Subcutaneous adipose tissue (tissue), 4 donors: ENCODE results near the gene R3HDM2. TPM values are rescaled to one million over a fixed set of nuclear protein-coding genes. Genes with fewer than 3 reads are reported as not detected.

Experiments
- CTCF ChIP-seq: fragments of 450-650 bp; IDR thresholded peaks from one replicate; pipeline ENCODE4 v1.5.1; 2016; ENCODE audit warnings: low read depth, mild to moderate bottlenecking, control low read depth, antibody characterized with exemption, moderate library complexity
- small RNA-seq: library from RNA; depleted of rRNA; stranded (forward); fragments of <200 nt; gene quantifications from one replicate; pipeline ENCODE3, GENCODE V24; 2016
- total RNA-seq, 4 donors: library from RNA; depleted of rRNA; stranded (reverse); fragments of >200 nt; gene quantifications; one replicate each; pipeline ENCODE4 v1.1.0, GENCODE V29; 2016

The R3HDM2 gene
- total RNA-seq, 4 donors from 2014 or later, result 48.2 to 51.2 (median 48.7) TPM

DNA sequence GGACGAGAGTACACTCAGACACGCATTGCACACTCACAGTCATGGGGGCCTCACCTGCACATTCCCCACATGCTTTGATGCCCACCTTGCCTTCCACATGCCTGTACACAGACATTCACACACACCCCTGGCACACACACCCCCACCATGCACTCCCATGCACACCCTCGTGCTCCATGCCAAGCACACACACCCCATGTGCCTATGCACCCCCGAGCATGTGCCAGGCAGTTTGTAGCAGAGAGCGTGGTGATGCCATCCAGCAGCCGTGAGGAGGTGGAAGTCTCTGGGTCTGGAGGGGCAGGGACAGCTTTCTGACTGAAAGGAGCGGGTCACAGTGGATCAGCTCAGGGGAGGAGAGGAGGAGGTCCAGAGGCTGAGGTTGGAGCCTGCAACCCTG lies 224.9 kb downstream of the R3HDM2 start:
- no peak for TF ChIP-seq CTCF

DNA sequence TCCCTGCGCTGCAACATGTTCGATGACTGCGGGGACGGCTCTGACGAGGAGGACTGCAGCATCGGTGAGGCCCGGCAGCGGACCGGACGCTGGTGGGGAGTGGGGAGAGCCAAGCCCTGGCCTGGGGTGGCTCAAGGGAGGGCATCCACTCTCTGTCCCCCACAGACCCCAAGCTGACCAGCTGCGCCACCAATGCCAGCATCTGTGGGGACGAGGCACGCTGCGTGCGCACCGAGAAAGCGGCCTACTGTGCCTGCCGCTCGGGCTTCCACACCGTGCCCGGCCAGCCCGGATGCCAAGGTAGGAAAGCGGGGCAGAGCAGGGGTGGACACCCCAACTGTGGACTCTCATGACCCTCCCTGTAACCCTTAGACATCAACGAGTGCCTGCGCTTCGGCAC lies 225.7 kb downstream of the R3HDM2 start:
- no peak for TF ChIP-seq CTCF

DNA sequence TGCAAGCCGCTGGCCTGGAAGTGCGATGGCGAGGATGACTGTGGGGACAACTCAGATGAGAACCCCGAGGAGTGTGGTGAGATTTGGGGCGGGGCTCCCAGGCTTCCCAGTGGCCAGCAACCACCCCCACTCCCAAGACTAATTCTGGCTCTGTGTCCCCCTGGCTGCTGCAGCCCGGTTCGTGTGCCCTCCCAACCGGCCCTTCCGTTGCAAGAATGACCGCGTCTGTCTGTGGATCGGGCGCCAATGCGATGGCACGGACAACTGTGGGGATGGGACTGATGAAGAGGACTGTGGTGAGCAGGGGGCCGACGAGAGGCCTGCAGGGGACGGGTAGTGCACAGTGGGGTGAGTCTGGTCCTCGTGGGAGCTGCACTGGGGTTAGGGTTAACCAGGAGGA lies 226.4 kb downstream of the R3HDM2 start:
- no peak for TF ChIP-seq CTCF

DNA sequence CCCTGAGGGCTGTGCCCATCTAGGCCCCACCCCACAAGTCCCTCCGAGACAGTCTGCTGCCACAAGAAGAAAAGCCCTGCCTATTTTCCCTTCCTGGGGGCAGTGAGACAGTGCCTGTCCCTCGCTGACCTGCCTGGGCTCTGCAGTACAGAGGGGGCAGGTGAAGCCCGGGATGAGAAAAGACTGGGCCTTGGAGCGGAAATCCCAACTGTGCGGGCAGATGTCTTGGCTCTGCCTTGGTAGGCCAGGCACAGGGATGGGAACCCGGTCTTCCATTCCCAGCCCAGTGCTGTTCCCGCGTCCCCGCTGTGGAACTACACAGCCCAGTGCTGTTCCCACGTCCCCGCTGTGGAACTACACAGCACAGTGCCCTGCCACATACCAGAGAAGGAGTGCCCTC lies 227.1 kb downstream of the R3HDM2 start:
- TF ChIP-seq CTCF, result no peak

Small RNA genes lying within 50 kb of the gene (small RNA-seq; reads per million reads assigned to genes)
- gene RNU6-879P, result not detected

Other genes starting within 250 kb of the R3HDM2 start
- not detected for gene NXPH4, start 214.2 kb downstream of the R3HDM2 start, total RNA-seq
- gene SHMT2, start 201.3 kb downstream of the R3HDM2 start, total RNA-seq, result 10 to 100 TPM; 19.1 to 41.6 (median 32.7) TPM
- gene STAC3, start 179.9 kb downstream of the R3HDM2 start, total RNA-seq, result 1 to 10 TPM; 2.2 to 7.8 (median 3.7) TPM
- gene INHBC, start 3.7 kb upstream of the R3HDM2 start, total RNA-seq, result not detected
- gene INHBE, start 24.3 kb upstream of the R3HDM2 start, total RNA-seq, result not detected
- gene GLI1, start 28.7 kb upstream of the R3HDM2 start, total RNA-seq, result 1 to 10 TPM in 3 of 4 donors, not detected in 1; 1.5 to 3.7 (median 2.9) TPM
- 10 to 100 TPM; 16.6 to 50.1 (median 24.7) TPM for gene ARHGAP9, start 48.8 kb upstream of the R3HDM2 start, total RNA-seq
- gene MARS1, start 57.0 kb upstream of the R3HDM2 start, total RNA-seq, result 10 to 100 TPM; 43.4 to 86.9 (median 47.5) TPM
- gene DDIT3, start 89.5 kb upstream of the R3HDM2 start, total RNA-seq, result 10 to 100 TPM; 23.3 to 68.8 (median 45.1) TPM
- gene MBD6, start 91.8 kb upstream of the R3HDM2 start, total RNA-seq, result 10 to 100 TPM; 14.8 to 41.4 (median 16.8) TPM
- gene DCTN2, start 116.1 kb upstream of the R3HDM2 start, total RNA-seq, result 100 to 1,000 TPM in 3 of 4 donors, 10 to 100 TPM in 1; 78.6 to 161 (median 131) TPM
- under 1 TPM in 2 of 4 donors, not detected in 2; 0.17 to 0.38 TPM for gene KIF5A, start 119.0 kb upstream of the R3HDM2 start, total RNA-seq
- 10 to 100 TPM; 10.7 to 13.2 (median 11.9) TPM for gene PIP4K2C, start 160.1 kb upstream of the R3HDM2 start, total RNA-seq
- gene DTX3, start 173.8 kb upstream of the R3HDM2 start, total RNA-seq, result 1 to 10 TPM; 1.8 to 4.8 (median 4.0) TPM
- 10 to 100 TPM in 1 of 4 donors, 1 to 10 TPM in 3; 2.1 to 13.6 (median 8.9) TPM for gene ARHGEF25, start 180.4 kb upstream of the R3HDM2 start, total RNA-seq
- gene B4GALNT1, start 202.2 kb upstream of the R3HDM2 start, total RNA-seq, result 1 to 10 TPM in 1 of 4 donors, under 1 TPM in 3; 0.17 to 3.4 (median 0.49) TPM